ENCODE measurements around the gene EYA2. TPM values are rescaled to one million over a fixed set of nuclear protein-coding genes. Genes with fewer than 3 reads are reported as not detected.

Gene EYA2
- total RNA-seq, 1 donor from 2014 or later: 8.1 TPM

GRCh38 chr20:47058236-47058635 lies 163.6 kb downstream of the EYA2 start:
- H3K4me3 Mint-ChIP-seq: no peak overlapping the region

GRCh38 chr20:47059536-47059935 lies 164.9 kb downstream of the EYA2 start:
- no peak for DNase-seq (ENCODE audit: extremely low spot score, unreplicated experiment)
- Mint-ChIP-seq H3K27me3 (no peaks in the 10 kb centered on the region), H3K27ac (no peak overlapping the region), H3K36me3 (peaks cover 4% of the 10 kb centered on the region), H3K4me3 (no peak overlapping the region), H3K4me1 (ENCODE audit: unreplicated experiment) (peaks cover 18% of the 10 kb centered on the region), H3K9me3 (no peaks in the 10 kb centered on the region)
- TF ChIP-seq CTCF (conservative IDR thresholded peaks at IDR 0.05): no peak

More at GRCh38 chr20:47058236-47058635, 163.6 kb downstream of the EYA2 start:
- no peaks in the 10 kb centered on the region for H3K9me3 Mint-ChIP-seq
- no peak for DNase-seq (ENCODE audit: extremely low spot score, unreplicated experiment)
- H3K27ac Mint-ChIP-seq: no peak overlapping the region
- peaks cover 3% of the 10 kb centered on the region for H3K36me3 Mint-ChIP-seq
- H3K27me3 Mint-ChIP-seq: no peaks in the 10 kb centered on the region
- TF ChIP-seq CTCF (conservative IDR thresholded peaks at IDR 0.05): no peak
- peaks cover 18% of the 10 kb centered on the region for H3K4me1 Mint-ChIP-seq (ENCODE audit: unreplicated experiment)

GRCh38 chr20:47061549-47061948 lies 166.9 kb downstream of the EYA2 start:
- Mint-ChIP-seq H3K9me3 (peaks cover 2% of the 10 kb centered on the region), H3K4me3 (no peak overlapping the region)

GRCh38 chr20:47062226-47062890 lies 167.7 kb downstream of the EYA2 start:
- Mint-ChIP-seq H3K4me1 (ENCODE audit: unreplicated experiment) (peaks cover 6% of the 10 kb centered on the region), H3K27me3 (no peaks in the 10 kb centered on the region), H3K4me3 (no peak overlapping the region), H3K36me3 (peaks cover 13% of the 10 kb centered on the region), H3K27ac (no peak overlapping the region), H3K9me3 (peaks cover 6% of the 10 kb centered on the region)
- DNase-seq (ENCODE audit: extremely low spot score, unreplicated experiment): no peak
- no peak for TF ChIP-seq CTCF (conservative IDR thresholded peaks at IDR 0.05)

More at GRCh38 chr20:47061549-47061948, 166.9 kb downstream of the EYA2 start:
- DNase-seq (ENCODE audit: extremely low spot score, unreplicated experiment): no peak
- H3K27me3 Mint-ChIP-seq: no peaks in the 10 kb centered on the region
- H3K36me3 Mint-ChIP-seq: peaks cover 9% of the 10 kb centered on the region
- TF ChIP-seq CTCF (conservative IDR thresholded peaks at IDR 0.05): no peak
- H3K27ac Mint-ChIP-seq: no peak overlapping the region
- peaks cover 6% of the 10 kb centered on the region for H3K4me1 Mint-ChIP-seq (ENCODE audit: unreplicated experiment)

- Mint-ChIP-seq H3K27me3 (no peaks in the 10 kb centered on the region), H3K36me3 (peaks cover 13% of the 10 kb centered on the region), H3K4me3 (no peak overlapping the region), H3K9me3 (peaks cover 6% of the 10 kb centered on the region), H3K4me1 (ENCODE audit: unreplicated experiment) (peaks cover 6% of the 10 kb centered on the region), H3K27ac (no peak overlapping the region)
- no peak for DNase-seq (ENCODE audit: extremely low spot score, unreplicated experiment)
- no peak for TF ChIP-seq CTCF (conservative IDR thresholded peaks at IDR 0.05)
Observed at GRCh38 chr20:47063407-47063806, 168.8 kb downstream of the EYA2 start.

All from type B pancreatic cell (in vitro differentiated cells).